ENCODE data around the gene HTRA3.

The HTRA3 gene

GRCh38 chr4:8331575-8331955, 62.0 kb downstream of the HTRA3 start:
- Histone ChIP-seq H3K27me3 (ENCODE audit: insufficient read depth, low read depth, severe bottlenecking) (no peaks in the 10 kb centered on the region), H3K27ac (no peak overlapping the region), H3K4me3 (ENCODE audit: low read depth, low read length) (no peak overlapping the region), H3K36me3 (no peaks in the 10 kb centered on the region), H3K9me3 (ENCODE audit: severe bottlenecking) (peaks cover 13% of the 10 kb centered on the region)
- DNase-seq: peak; percentile 0
- TF ChIP-seq, protein P1, sequence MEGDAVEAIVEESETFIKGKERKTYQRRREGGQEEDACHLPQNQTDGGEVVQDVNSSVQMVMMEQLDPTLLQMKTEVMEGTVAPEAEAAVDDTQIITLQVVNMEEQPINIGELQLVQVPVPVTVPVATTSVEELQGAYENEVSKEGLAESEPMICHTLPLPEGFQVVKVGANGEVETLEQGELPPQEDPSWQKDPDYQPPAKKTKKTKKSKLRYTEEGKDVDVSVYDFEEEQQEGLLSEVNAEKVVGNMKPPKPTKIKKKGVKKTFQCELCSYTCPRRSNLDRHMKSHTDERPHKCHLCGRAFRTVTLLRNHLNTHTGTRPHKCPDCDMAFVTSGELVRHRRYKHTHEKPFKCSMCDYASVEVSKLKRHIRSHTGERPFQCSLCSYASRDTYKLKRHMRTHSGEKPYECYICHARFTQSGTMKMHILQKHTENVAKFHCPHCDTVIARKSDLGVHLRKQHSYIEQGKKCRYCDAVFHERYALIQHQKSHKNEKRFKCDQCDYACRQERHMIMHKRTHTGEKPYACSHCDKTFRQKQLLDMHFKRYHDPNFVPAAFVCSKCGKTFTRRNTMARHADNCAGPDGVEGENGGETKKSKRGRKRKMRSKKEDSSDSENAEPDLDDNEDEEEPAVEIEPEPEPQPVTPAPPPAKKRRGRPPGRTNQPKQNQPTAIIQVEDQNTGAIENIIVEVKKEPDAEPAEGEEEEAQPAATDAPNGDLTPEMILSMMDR (IDR thresholded peaks at IDR 0.05; ENCODE audit: low read depth, low read length): no peak

- Histone ChIP-seq H3K27ac (no peak overlapping the region), H3K36me3 (no peaks in the 10 kb centered on the region), H3K9me3 (ENCODE audit: severe bottlenecking) (peaks cover 7% of the 10 kb centered on the region), H3K4me3 (ENCODE audit: low read depth, low read length) (no peak overlapping the region), H3K27me3 (ENCODE audit: insufficient read depth, low read depth, severe bottlenecking) (no peaks in the 10 kb centered on the region)
- peak; percentile 2 for DNase-seq
- TF ChIP-seq, protein P1 (IDR thresholded peaks at IDR 0.05; ENCODE audit: low read depth, low read length): no peak
Measured at GRCh38 chr4:8332038-8332857, 62.7 kb downstream of the HTRA3 start.

- TF ChIP-seq, protein P1 (IDR thresholded peaks at IDR 0.05; ENCODE audit: low read depth, low read length): no peak
- peaks cover 7% of the 10 kb centered on the region for H3K9me3 ChIP-seq (ENCODE audit: severe bottlenecking)
- no peaks in the 10 kb centered on the region for H3K36me3 ChIP-seq
- H3K27ac ChIP-seq: no peak overlapping the region
- no peaks in the 10 kb centered on the region for H3K27me3 ChIP-seq (ENCODE audit: insufficient read depth, low read depth, severe bottlenecking)
- no peak overlapping the region for H3K4me3 ChIP-seq (ENCODE audit: low read depth, low read length)
- DNase-seq: peak; percentile 1
Measured at GRCh38 chr4:8332891-8333331, 63.4 kb downstream of the HTRA3 start.

GRCh38 chr4:8333726-8334460, 64.3 kb downstream of the HTRA3 start:
- no peaks in the 10 kb centered on the region for H3K27me3 ChIP-seq (ENCODE audit: insufficient read depth, low read depth, severe bottlenecking)
- H3K27ac ChIP-seq: no peak overlapping the region
- DNase-seq: no peak
- no peak overlapping the region for H3K4me3 ChIP-seq (ENCODE audit: low read depth, low read length)
- H3K9me3 ChIP-seq (ENCODE audit: severe bottlenecking): peaks cover 7% of the 10 kb centered on the region
- TF ChIP-seq, protein P1 (IDR thresholded peaks at IDR 0.05; ENCODE audit: low read depth, low read length): no peak
- H3K36me3 ChIP-seq: no peaks in the 10 kb centered on the region

DNA sequence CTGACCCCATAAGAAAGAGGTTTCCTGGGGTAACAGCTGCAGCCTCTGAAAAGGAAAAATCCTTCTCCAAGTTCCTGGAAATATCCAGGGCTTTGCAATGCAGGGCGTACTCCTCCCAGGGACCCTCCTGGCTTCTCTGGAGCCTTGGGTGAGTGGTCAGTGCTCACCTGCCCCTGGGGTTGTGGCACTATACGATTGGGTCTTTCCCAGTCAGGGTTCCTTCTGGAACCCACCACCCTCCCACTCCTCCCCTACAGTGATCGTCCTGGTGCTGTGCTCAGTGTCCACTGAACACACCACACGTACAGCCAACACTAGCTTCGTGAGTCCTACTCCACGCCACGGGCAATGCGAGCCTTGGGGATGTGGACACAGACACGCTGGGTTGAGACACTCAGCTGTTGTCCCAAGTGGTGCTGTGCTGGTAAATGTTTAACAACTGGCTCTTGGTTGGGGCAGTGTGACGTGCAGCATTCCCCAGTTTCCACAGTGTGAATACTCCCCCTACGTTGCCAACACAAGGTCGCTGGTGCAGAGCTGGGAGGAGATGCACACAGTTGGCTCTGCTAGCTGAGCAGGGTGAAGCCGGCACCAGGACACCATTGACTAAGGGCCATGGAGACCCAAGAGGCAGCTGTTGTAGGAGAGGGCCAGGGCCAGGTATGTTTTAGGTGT, 65.4 kb downstream of the HTRA3 start:
- Histone ChIP-seq H3K27me3 (ENCODE audit: insufficient read depth, low read depth, severe bottlenecking) (no peaks in the 10 kb centered on the region), H3K9me3 (ENCODE audit: severe bottlenecking) (peaks cover 7% of the 10 kb centered on the region), H3K4me3 (ENCODE audit: low read depth, low read length) (no peak overlapping the region), H3K36me3 (no peaks in the 10 kb centered on the region), H3K27ac (no peak overlapping the region)
- TF ChIP-seq, protein P1 (IDR thresholded peaks at IDR 0.05; ENCODE audit: low read depth, low read length): no peak
- peak; percentile 2 for DNase-seq
